H1 (cell line): ENCODE data around the gene PEAK3. TPM values are rescaled to one million over a fixed set of nuclear protein-coding genes. Genes with fewer than 3 reads are reported as not detected.

Source experiments
- CTCF ChIA-PET: fragments of 300-600 bp; sonication (Branson Sonifier 250); formaldehyde crosslinking; loops from one replicate; lab custom pipeline; 2021; ENCODE audit not compliant: partially characterized antibody; lab: Charles Lee
- POLR2A ChIA-PET: fragments of 300-600 bp; sonication (Branson Sonifier 250); formaldehyde crosslinking; loops from one replicate; lab custom pipeline; 2021; ENCODE audit warnings: inconsistent platforms; ENCODE audit not compliant: partially characterized antibody; lab: Charles Lee
- DNase-seq, 2 experiments: peaks; one replicate each; pipeline versions ENCODE4 v3.0.0 to v3.0.0-alpha.2; 2010 to 2022; ENCODE audit warnings: low spot score in 2 of 2, low read depth in 1 of 2, mixed read lengths in 1 of 2
- FAIRE-seq: peaks from 2 replicates; lab custom pipeline; 2011; peaks lifted over from hg19 to GRCh38; lab: Jason Lieb, UNC
- H2AFZ ChIP-seq: 2 replicates; pipeline ENCODE4 v1.8.1; 2012; ENCODE audit warnings: low read length, inconsistent platforms
- H2AK5ac ChIP-seq: 2 replicates; pipeline ENCODE4 v1.6.1; 2013; ENCODE audit warnings: low read depth, low read length
- H2BK120ac ChIP-seq: replicated peaks from 2 replicates; pipeline ENCODE3; 2013; ENCODE audit warnings: low read depth, low read length, inconsistent platforms
- H2BK12ac ChIP-seq: 2 replicates; pipeline ENCODE4 v1.6.1; 2013; ENCODE audit warnings: low read depth, low read length
- H2BK15ac ChIP-seq: 2 replicates; pipeline ENCODE4 v1.6.1; 2013; ENCODE audit warnings: low read length
- H2BK20ac ChIP-seq: 2 replicates; pipeline ENCODE4 v1.6.1; 2013; ENCODE audit warnings: low read length
- H2BK5ac ChIP-seq: 2 replicates; pipeline ENCODE4 v1.6.1; 2013; ENCODE audit warnings: low read depth, low read length
- H3K14ac ChIP-seq: 2 replicates; pipeline ENCODE4 v1.6.1; 2013; ENCODE audit warnings: inconsistent platforms; ENCODE audit not compliant: insufficient read length
- H3K18ac ChIP-seq: 2 replicates; pipeline ENCODE4 v1.6.1; 2013; ENCODE audit warnings: low read length; ENCODE audit errors: extremely low read depth
- H3K23ac ChIP-seq: 2 replicates; pipeline ENCODE4 v1.6.1; 2013; ENCODE audit warnings: inconsistent platforms; ENCODE audit not compliant: insufficient read length
- H3K23me2 ChIP-seq: 2 replicates; pipeline ENCODE4 v1.6.1; 2013; ENCODE audit warnings: low read depth, low read length
- H3K27ac ChIP-seq: 2 replicates; pipeline ENCODE4 v1.6.1; 2011; ENCODE audit warnings: low read depth, low read length, inconsistent platforms
- H3K27me3 ChIP-seq, 4 experiments: replicated peaks in 1 of 4; 1 replicate in 1 of 4; 2 replicates in 3 of 4; pipeline versions ENCODE4 v1.6.1 to v1.8.1; 2011 to 2013; ENCODE audit warnings: low read length in 3 of 4, mild to moderate bottlenecking in 3 of 4, inconsistent platforms in 2 of 4, mixed read lengths in 2 of 4, moderate library complexity in 1 of 4; ENCODE audit not compliant: control insufficient read depth in 3 of 4, insufficient read depth in 3 of 4; ENCODE audit errors: extremely low read depth in 1 of 4
- H3K36me3 ChIP-seq, 4 experiments: 2 replicates each; pipeline versions ENCODE4 v1.6.1 to v1.8.1; 2011 to 2013; ENCODE audit warnings: mild to moderate bottlenecking in 4 of 4, low read length in 3 of 4, moderate library complexity in 2 of 4, control low read depth in 1 of 4, inconsistent platforms in 1 of 4; ENCODE audit not compliant: insufficient read depth in 4 of 4, control insufficient read depth in 2 of 4
- H3K4ac ChIP-seq: replicated peaks from 2 replicates; pipeline ENCODE3; 2013; ENCODE audit warnings: low read length, low read depth, mixed read lengths, inconsistent platforms; ENCODE audit not compliant: insufficient read length
- H3K4me1 ChIP-seq, 4 experiments: replicated peaks in 1 of 4; 1 replicate in 1 of 4; 2 replicates in 3 of 4; pipeline versions ENCODE4 v1.6.1 to v1.8.1; 2011 to 2013; ENCODE audit warnings: low read length in 3 of 4, inconsistent platforms in 2 of 4, mixed read lengths in 1 of 4; ENCODE audit not compliant: insufficient read depth in 4 of 4, control insufficient read depth in 3 of 4
- H3K4me2 ChIP-seq, 2 experiments: 2 replicates each; pipeline versions ENCODE4 v1.6.1 to v1.8.1; 2011 to 2013; ENCODE audit warnings: low read depth in 2 of 2, low read length in 2 of 2, control low read depth in 1 of 2, inconsistent platforms in 1 of 2, mild to moderate bottlenecking in 1 of 2; ENCODE audit not compliant: insufficient read depth in 1 of 2
- H3K4me3 ChIP-seq, 4 experiments: fragments of 200-600, 300-600 bp in 1 of 4; sonication (generic), shearing (Covaris generic), sonication (Bioruptor Twin) in 1 of 4; 2 replicates each; pipeline versions ENCODE4 v1.5.1 to v1.8.1; 2011 to 2016; ENCODE audit warnings: low read length in 4 of 4, low read depth in 3 of 4, control low read depth in 2 of 4, inconsistent platforms in 2 of 4, mild to moderate bottlenecking in 2 of 4, mixed read lengths in 1 of 4, moderate library complexity in 1 of 4; ENCODE audit not compliant: insufficient read depth in 2 of 4; ENCODE audit errors: extremely low read depth in 1 of 4
- H3K56ac ChIP-seq: replicated peaks from 2 replicates; pipeline ENCODE3; 2013; ENCODE audit warnings: low read depth, mild to moderate bottlenecking, mixed read lengths, low read length, inconsistent platforms; ENCODE audit not compliant: insufficient read length
- H3K79me1 ChIP-seq: 2 replicates; pipeline ENCODE4 v1.6.1; 2013; ENCODE audit warnings: low read depth, low read length, control low read depth
- H3K79me2 ChIP-seq, 2 experiments: 2 replicates each; pipeline versions ENCODE4 v1.6.1 to v1.8.1; 2012 to 2013; ENCODE audit warnings: low read length in 2 of 2, mild to moderate bottlenecking in 2 of 2, inconsistent platforms in 1 of 2; ENCODE audit not compliant: insufficient read depth in 2 of 2, control insufficient read depth in 1 of 2
- H3K9ac ChIP-seq, 4 experiments: replicated peaks in 1 of 4; 1 replicate in 1 of 4; 2 replicates in 3 of 4; pipeline versions ENCODE4 v1.6.1 to v1.8.1; 2011 to 2013; ENCODE audit warnings: low read depth in 3 of 4, low read length in 3 of 4, control low read depth in 2 of 4, mild to moderate bottlenecking in 2 of 4, moderate library complexity in 2 of 4, inconsistent platforms in 1 of 4; ENCODE audit errors: extremely low read depth in 1 of 4
- H3K9me3 ChIP-seq, 2 experiments: 2 replicates each; pipeline versions ENCODE4 v1.6.1 to v1.8.1; 2012 to 2013; ENCODE audit warnings: mild to moderate bottlenecking in 2 of 2, moderate library complexity in 2 of 2, control low read depth in 1 of 2, inconsistent platforms in 1 of 2, low read depth in 1 of 2, low read length in 1 of 2, mixed read lengths in 1 of 2; ENCODE audit not compliant: insufficient read depth in 2 of 2
- H4K20me1 ChIP-seq, 2 experiments: replicated peaks in 1 of 2; 2 replicates each; pipeline versions ENCODE3 to v1.8.1; 2011 to 2013; ENCODE audit warnings: inconsistent platforms in 2 of 2, low read length in 2 of 2, mild to moderate bottlenecking in 1 of 2; ENCODE audit not compliant: insufficient read depth in 2 of 2, control insufficient read depth in 1 of 2
- H4K5ac ChIP-seq: 2 replicates; pipeline ENCODE4 v1.6.1; 2013; ENCODE audit warnings: low read length, low read depth, mixed read lengths, inconsistent platforms; ENCODE audit not compliant: insufficient read length
- H4K8ac ChIP-seq: 2 replicates; pipeline ENCODE4 v1.8.0; 2013; ENCODE audit warnings: mild to moderate bottlenecking, moderate library complexity, low read length, inconsistent platforms; ENCODE audit not compliant: insufficient read depth; ENCODE audit errors: extremely low read depth
- H4K91ac ChIP-seq: replicated peaks from 2 replicates; pipeline ENCODE3; 2013; ENCODE audit warnings: low read length, mixed read lengths, inconsistent platforms; ENCODE audit not compliant: insufficient read length
- ASH2L ChIP-seq: fragments of 200-600, 300-600 bp; sonication (generic); IDR thresholded peaks from one replicate; pipeline ENCODE4 v1.7.1; 2017; ENCODE audit warnings: low read length
- BRCA1 ChIP-seq: IDR thresholded peaks from 2 replicates; pipeline ENCODE4 v1.6.1; 2012; ENCODE audit warnings: low read depth, low read length, improper control_type of control experiment
- CBX5 ChIP-seq: fragments of 300-800, 300-1000 bp; sonication (generic); IDR thresholded peaks from 2 replicates; pipeline ENCODE4 v1.7.1; 2016; ENCODE audit warnings: antibody characterized with exemption, low read length, low read depth
- CBX8 ChIP-seq: fragments of 300-800, 300-1000 bp; sonication (generic); IDR thresholded peaks from 2 replicates; pipeline ENCODE4 v1.7.1; 2016; ENCODE audit warnings: low read depth, low read length, borderline replicate concordance
- CHD1 ChIP-seq: IDR thresholded peaks from 2 replicates; pipeline ENCODE4 v1.6.1; 2012; ENCODE audit warnings: low read depth, low read length, improper control_type of control experiment
- CREB1 ChIP-seq: IDR thresholded peaks from 2 replicates; pipeline ENCODE4 v1.6.1; 2012; ENCODE audit warnings: inconsistent platforms
- JUND ChIP-seq: IDR thresholded peaks from 2 replicates; pipeline ENCODE4 v1.6.1; 2011; ENCODE audit warnings: mild to moderate bottlenecking, improper control_type of control experiment, low read length
- KDM4A ChIP-seq: IDR thresholded peaks from one replicate; pipeline ENCODE4 v1.7.1; 2012; ENCODE audit warnings: low read depth, mild to moderate bottlenecking, moderate library complexity, low read length, inconsistent platforms; ENCODE audit not compliant: severe bottlenecking
- MAFK ChIP-seq: IDR thresholded peaks from 2 replicates; pipeline ENCODE4 v1.6.1; 2012; ENCODE audit warnings: low read depth, mild to moderate bottlenecking, improper control_type of control experiment, low read length
- POLR2AphosphoS5 ChIP-seq: IDR thresholded peaks from 2 replicates; pipeline ENCODE4 v1.6.1; 2011; ENCODE audit warnings: low read depth, low read length
- RFX5 ChIP-seq: IDR thresholded peaks from 2 replicates; pipeline ENCODE4 v1.6.1; 2011; ENCODE audit warnings: low read depth, low read length, improper control_type of control experiment, borderline replicate concordance
- TAF1 ChIP-seq: IDR thresholded peaks from 2 replicates; pipeline ENCODE4 v1.6.1; 2011; ENCODE audit warnings: mild to moderate bottlenecking, low read depth, low read length
- TBP ChIP-seq: IDR thresholded peaks from 2 replicates; pipeline ENCODE4 v1.6.1; 2011; ENCODE audit warnings: low read depth, low read length, improper control_type of control experiment
- whole genome bisulfite sequencing, 2 experiments: shearing (Covaris generic) in 1 of 2; methylation state at CpG; one replicate each; pipeline versions ENCODE4 v1.1.6 to v1.1.7; 2013 to 2015; ENCODE audit warnings: low lambda C conversion rate in 2 of 2, mixed read lengths in 2 of 2, inconsistent platforms in 1 of 2, low coverage in 1 of 2, missing lambda C conversion rate in 1 of 2; ENCODE audit not compliant: insufficient replicate concordance in 2 of 2, insufficient coverage in 1 of 2, insufficient read length in 1 of 2; ENCODE audit errors: extremely low coverage in 1 of 2, missing lambda C conversion rate in 1 of 2; 5-methylcytosine and 5-hydroxymethylcytosine counted together
- polyA plus RNA-seq, 7 experiments: library from polyadenylated mRNA; depleted of rRNA in 3 of 7; stranded (reverse) in 5 of 7; unstranded in 2 of 7; fragments of >200 nt in 5 of 7; fragments of 200-250 nt in 2 of 7; gene quantifications; 1 replicate in 5 of 7; 2 replicates in 1 of 7; 4 replicates in 1 of 7; pipeline versions ENCODE4 v1.2.1 to v1.2.3, GENCODE V29; 2011 to 2013; ENCODE audit warnings: missing spikeins in 2 of 7, mixed read lengths in 2 of 7
- total RNA-seq: library from RNA; stranded (reverse); fragmentation: NEBNext Ultra II Directional; extraction: Animal tissue kit (Norgen Biotek cat#: 25700); gene quantifications from 2 replicates; pipeline ENCODE4 v1.2.1, GENCODE V29; 2021
- TF ChIP-seq, protein P1 (sequence below): IDR thresholded peaks from 2 replicates; pipeline ENCODE4 v1.6.1; 2012; ENCODE audit warnings: inconsistent platforms

Gene PEAK3
- total and polyA plus RNA-seq, 2 of the 8 experiments (the other 6 are each of a cell fraction or from before 2014, with no cell fraction given) = not detected

DNA sequence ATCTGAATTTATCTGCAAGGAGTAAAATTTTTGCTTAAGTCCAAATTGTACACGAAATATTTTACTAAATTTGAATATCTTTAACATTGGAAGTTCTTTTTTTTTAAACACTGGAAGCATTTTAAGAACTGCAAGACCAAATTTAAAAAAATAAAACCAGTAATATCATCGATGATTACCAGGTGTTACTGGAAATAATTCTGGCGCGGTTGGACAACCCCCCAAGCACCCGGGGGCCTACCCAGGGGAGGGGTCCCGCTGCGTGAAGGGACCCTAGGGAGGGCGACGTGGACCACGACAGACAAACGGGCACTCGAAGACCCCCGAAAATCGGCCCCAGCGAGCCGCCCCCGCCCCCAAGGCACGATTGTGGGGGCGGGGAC lies 13.1 kb downstream of the PEAK3 start:
- no peaks in the 10 kb centered on the region for H3K27me3 ChIP-seq
- TF ChIP-seq CBX5 (no peak), MAFK (no peak), KDM4A (peak; percentile 60), POLR2AphosphoS5 (no peak), CHD1 (no peak), CREB1 (no peak), BRCA1 (no peak), RFX5 (no peak), TBP (no peak), TAF1 (no peak), JUND (no peak), ASH2L (peak; percentile 13), CBX8 (no peak)
- TF ChIP-seq, protein P1, sequence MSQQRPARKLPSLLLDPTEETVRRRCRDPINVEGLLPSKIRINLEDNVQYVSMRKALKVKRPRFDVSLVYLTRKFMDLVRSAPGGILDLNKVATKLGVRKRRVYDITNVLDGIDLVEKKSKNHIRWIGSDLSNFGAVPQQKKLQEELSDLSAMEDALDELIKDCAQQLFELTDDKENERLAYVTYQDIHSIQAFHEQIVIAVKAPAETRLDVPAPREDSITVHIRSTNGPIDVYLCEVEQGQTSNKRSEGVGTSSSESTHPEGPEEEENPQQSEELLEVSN = no peak

More for the DNA sequence above, 13.1 kb downstream of the PEAK3 start:
- Histone ChIP-seq H3K23ac (no peak overlapping the region), H3K23me2 (peaks cover 5% of the 10 kb centered on the region; the same call in 1 of the 2 replicates), H3K4me2 (peak overlapping the region; percentile 38 to 63; a peak in 2 of 4 replicates), H3K9ac (peak overlapping the region in 1 of 4 experiments; percentile 72; a peak in 3 of 7 replicates), H2AK5ac (no peak overlapping the region), H3K9me3 (no peaks in the 10 kb centered on the region), H3K4me3 (peak overlapping the region; percentile 68 to 100 (median 94)), H4K8ac (no peak overlapping the region; the same call in 1 of the 2 replicates), H4K5ac (no peak overlapping the region), H3K79me1 (no peaks in the 10 kb centered on the region), H3K36me3 (peaks cover 3 to 23% (median 9%) of the 10 kb centered on the region in 4 experiments; a peak in 5 of 8 replicates), H2BK5ac (peak overlapping the region; percentile 71; the same call in 1 of the 2 replicates), H4K91ac (no peak overlapping the region), H3K56ac (no peak overlapping the region), H2AFZ (no peak overlapping the region), H3K18ac (peak overlapping the region; percentile 87), H3K14ac (no peak overlapping the region), H3K4me1 (peaks cover 0 to 20% (median 7%) of the 10 kb centered on the region in 4 experiments; a peak in 5 of 7 replicates), H2BK20ac (no peak overlapping the region), H3K79me2 (peaks cover 20 to 34% of the 10 kb centered on the region in 2 experiments; a peak in 3 of 4 replicates), H2BK120ac (peak overlapping the region; percentile 94), H3K27ac (no peak overlapping the region), H2BK15ac (no peak overlapping the region), H2BK12ac (no peak overlapping the region), H4K20me1 (peaks cover 17 to 21% of the 10 kb centered on the region in 2 experiments), H3K4ac (no peak overlapping the region)
- CTCF ChIA-PET = no interaction called here
- POLR2A ChIA-PET = interaction anchor here (1.4 to 23.4 kb wide), 6 partner anchors 14 to 85 kb away, joined by 6 to 330 read pairs (median 16); partner anchors contain the start of genes AMH, JSRP1 and SF3A2
- DNase-seq (no peak), FAIRE-seq (no peak)
- 7% methylated on average over 16 of the region's 19 CpGs; no CpG with 5 or more reads in 1 of the 2 experiments for WGBS, 2 experiments
